SK-MEL-5 (cell line): ENCODE results near the gene ANKRD40. TPM values are rescaled to one million over a fixed set of nuclear protein-coding genes. Genes with fewer than 3 reads are reported as not detected.
A peak's percentile ranks its signal among the peaks of the same experiment; 100 is the strongest.
"Not testable (repeated sequence)": the region's sequence is repeated elsewhere in the genome, so short reads cannot be mapped to it uniquely, and the experiment has no call there.

Source experiments
- DNase-seq: peaks from one replicate; pipeline ENCODE4 v3.0.0-alpha.2; 2016; ENCODE audit warnings: low read depth, low spot score
- in situ Hi-C: cut with HindIII; loops from 2 replicates; pipeline ENCODE4 v1.10.0; 2016; ENCODE audit warnings: low sequenced_read_pairs, high pct_unique_total_duplicates, low pct_unique_long_range_greater_than_20kb
- polyA plus RNA-seq, 2 experiments: library from polyadenylated mRNA; depleted of rRNA; stranded (reverse); fragments of >200 nt; gene quantifications; 2 replicates each; pipeline ENCODE4 v1.2.3, GENCODE V29; 2015
- total RNA-seq: library from RNA; depleted of rRNA; stranded (reverse); fragments of >200 nt; shearing (Covaris generic); gene quantifications from 2 replicates; pipeline ENCODE4 v1.2.3, GENCODE V29; 2014; rRNA removed

ANKRD40 gene, protein sequence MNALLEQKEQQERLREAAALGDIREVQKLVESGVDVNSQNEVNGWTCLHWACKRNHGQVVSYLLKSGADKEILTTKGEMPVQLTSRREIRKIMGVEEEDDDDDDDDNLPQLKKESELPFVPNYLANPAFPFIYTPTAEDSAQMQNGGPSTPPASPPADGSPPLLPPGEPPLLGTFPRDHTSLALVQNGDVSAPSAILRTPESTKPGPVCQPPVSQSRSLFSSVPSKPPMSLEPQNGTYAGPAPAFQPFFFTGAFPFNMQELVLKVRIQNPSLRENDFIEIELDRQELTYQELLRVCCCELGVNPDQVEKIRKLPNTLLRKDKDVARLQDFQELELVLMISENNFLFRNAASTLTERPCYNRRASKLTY
- total RNA-seq: 49.0 and 53.4 TPM in 2 replicates
- 34.2 and 47.7 TPM in 2 replicates for polyA plus RNA-seq (2015; cell fraction: cytosol; rRNA removed)
- polyA plus RNA-seq (2015; cell fraction: nucleus; rRNA removed): 46.5 and 52.8 TPM in 2 replicates

DNA sequence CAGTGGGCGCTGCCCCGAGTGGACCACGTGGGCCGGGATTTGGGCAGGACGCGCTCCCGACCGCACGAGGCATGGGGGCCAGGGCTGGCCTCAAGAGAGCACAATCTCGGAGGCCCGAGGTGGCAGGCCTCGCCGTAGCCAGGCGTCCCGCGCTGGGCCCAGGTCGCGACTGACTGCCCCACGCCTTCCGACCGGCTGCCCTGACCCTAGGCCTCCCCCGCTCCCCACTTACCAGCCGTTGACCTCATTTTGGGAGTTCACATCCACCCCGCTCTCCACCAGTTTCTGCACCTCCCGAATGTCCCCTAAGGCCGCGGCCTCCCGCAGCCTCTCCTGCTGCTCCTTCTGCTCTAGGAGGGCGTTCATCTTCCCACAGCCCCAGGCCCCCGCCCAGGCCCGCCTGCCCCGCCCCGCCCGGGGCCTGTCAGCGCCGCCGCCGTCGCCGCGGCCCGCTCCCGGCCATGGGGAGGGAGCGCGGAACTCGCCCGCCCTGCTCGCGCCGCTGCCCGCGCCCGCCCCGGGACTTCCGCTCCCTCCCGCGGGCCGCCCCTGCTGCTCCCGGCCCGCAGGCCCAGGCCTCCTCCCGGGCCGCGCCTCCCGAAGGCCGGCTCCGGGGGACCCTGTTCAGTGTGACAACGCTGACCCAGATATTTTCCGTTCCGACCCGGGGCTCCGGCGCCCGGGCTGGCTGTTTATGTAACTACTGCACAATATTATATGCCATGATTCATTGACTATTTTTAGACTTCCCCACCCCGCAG lies at the start of gene ANKRD40:
TSS of gene ANKRD40 (minus strand) at position 626 of the 761 bp plus-strand sequence. CDS start at position 366, 260 bp downstream.
- DNase-seq: peak; percentile 89
- in situ Hi-C loops: no loop called here

DNA sequence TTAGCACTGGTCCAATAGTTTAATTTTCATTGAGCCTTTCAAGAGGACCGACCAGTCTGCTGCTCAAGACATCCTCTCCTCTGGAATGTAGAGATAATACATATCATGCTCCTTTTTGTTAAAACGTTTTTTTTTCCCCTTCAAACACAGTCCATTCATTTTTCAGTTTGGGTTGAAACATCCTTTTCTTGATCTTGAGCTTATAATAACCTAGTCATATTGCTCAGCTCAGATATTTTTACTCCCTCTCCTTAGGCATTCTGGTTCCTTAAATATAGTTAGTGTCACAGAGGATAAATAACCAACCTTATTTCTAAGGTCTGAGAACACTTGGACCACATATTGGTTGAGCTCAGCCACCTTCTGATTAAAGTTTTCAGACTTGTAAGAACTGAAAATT lies 46.8 kb upstream of the ANKRD40 start:
- in situ Hi-C loops: no loop called here
- no peak for DNase-seq

DNA sequence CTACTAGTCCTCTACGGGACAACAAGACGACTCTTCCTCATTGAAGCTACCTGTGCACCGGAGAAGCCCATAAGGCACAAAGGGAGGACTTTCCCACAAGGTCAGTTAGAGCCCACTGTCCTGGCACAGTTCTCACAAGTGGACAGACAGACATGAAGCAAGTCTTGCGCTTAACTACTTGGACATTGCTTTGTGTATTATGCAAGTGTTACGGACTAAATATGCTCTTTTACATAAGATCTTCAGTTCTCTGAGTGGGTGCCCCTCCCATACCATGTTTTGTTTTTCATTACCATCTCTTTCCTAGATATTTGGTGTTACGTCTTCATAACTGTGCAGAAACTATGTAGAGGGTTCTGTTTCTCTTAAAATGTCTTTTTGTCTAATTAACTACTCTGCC lies 41.5 kb upstream of the ANKRD40 start:
- DNase-seq: no peak
- in situ Hi-C loops: no loop called here

DNA sequence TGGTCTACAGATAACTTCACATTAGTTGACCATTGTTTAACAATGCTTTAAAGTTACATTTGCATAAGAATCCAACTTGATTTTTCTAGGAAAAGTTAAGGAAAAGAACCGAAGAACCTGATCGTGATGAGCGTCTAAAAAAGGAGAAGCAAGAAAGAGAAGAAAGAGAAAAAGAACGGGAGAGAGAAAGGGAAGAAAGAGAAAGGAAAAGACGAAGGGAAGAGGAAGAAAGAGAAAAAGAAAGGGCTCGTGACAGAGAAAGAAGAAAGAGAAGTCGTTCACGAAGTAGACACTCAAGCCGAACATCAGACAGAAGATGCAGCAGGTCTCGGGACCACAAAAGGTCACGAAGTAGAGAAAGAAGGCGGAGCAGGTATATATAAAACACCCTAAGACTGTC lies 37.9 kb upstream of the ANKRD40 start:
- in situ Hi-C loops: no loop called here
- no peak for DNase-seq

DNA sequence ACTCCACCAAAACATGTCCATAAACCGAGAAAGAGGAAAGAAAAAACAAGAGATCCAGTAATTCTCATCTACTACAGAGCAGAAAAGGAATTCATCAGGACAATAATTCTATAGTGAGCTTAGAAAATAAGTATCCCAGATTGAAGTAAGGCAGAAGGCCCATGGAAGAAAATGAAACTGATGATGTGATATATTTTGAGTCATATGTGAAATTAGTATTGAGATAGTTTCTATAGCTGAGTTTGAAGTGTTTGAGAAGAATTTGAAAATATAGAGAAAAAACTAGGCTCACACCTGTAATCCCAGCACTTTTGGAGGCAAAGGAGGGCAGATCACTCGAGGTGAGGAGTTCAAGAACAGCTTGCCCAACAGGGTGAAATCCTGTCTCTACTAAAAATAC lies 31.4 kb upstream of the ANKRD40 start:
- in situ Hi-C loops: no loop called here
- DNase-seq: no peak

- DNase-seq: no peak
- in situ Hi-C loops: no loop called here
These were observed 29.5 kb upstream of the ANKRD40 start for GRCh38 chr17:50737118-50737698.

DNA sequence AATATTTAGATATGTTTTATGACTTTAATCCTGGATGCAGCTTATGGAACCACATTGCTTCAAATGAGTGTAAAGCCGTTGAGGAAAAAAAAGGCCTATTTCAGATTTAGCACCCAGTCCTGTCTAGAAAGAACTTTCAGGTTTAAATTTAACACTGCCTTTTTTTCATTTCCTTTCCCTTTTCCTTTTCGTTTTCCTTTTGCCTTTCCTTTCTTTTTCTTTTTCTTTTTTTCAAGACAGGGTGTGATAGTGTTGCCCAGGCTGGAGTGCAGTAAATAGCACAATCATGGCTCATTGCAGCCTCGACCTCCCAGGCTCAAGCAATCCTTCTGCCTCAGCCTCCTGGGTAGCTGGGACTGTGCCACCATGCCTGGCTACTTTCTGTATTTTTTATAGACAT lies 27.6 kb upstream of the ANKRD40 start:
- in situ Hi-C loops: no loop called here
- DNase-seq: no peak

DNA sequence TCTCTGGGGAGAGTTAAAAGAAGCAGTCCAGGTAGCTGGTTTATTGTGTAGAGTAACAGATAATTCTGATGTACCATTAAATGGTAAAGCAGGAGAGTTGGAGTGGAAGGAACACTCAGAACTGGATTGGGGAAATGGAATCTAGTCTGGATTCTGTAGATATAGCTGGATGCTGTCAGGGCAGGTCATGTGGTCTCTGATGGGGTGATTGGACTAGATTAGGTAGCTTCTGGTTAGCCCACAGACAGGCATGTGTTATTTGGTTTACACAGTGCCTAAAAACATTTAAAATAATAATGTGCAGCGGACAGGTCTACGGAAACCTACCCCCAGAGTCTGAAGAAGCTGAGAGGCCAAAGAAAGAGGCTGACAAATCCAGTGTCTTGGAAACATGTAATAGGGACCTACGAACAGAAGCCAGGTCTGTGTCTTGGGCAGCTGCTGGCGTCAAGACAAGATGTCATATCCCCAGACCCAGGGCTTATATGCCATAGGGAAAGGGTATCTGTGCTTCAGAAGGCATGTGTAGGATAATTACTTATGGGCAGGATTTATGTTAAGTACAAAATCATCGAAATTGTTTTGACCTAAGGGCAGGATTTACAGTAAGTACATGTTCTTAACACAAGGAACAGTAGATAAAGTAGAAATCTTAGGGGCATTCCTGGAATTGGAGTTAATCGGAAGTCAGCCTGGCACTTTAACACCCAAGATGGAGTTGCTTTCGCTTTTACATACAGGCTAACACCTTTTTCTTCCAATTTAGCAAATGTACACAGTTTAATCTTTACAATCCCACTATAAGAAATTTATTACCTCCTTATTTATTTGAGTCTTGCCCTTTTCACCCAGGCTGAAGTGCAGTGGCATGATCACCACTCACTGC lies 24.1 kb upstream of the ANKRD40 start:
- DNase-seq: no peak
- in situ Hi-C loops: no loop called here

DNA sequence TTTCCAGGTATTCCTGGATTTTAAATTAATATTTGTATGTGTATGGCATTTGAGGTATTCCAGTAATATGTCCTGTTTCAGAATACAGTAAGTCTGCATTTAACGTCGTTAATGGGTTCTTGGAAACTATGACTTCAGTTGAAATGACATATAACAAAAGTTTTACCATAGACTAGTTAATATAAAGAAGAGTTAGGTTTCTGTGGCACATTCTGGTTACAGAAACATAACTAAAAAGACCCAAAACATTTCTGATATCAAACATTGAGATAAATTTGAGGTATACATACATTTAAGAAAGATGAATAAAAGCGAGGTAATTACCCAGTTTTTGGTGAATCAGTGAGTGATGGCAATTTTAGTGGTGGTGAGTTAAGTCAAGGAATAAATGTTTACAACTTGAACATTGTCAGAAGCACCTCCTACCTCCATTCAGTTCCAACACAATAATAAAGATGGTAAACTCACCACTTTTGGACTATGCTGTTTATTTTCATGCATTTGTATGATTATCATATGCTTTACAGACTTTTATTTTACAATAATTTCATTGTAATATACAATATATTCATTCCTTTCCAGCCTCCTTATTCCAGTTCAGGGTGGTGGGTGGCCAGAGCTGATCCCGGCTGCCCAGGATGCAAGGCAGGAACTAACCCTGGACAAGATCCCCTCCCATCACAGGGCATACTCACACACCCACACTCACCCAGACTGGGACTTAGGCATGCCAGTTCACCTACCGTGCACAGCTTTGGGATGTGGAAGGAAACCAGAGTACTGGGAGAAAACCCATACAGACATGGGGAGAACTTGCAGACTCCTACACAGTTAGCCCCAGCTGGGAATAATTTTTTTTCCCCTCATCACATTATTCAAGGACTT lies 21.4 kb upstream of the ANKRD40 start:
- in situ Hi-C loops: no loop called here
- DNase-seq: no peak

- DNase-seq: no peak
- in situ Hi-C loops: no loop called here
These were observed 20.4 kb upstream of the ANKRD40 start for GRCh38 chr17:50728112-50728429.

GRCh38 chr17:50725769-50726655 lies 18.3 kb upstream of the ANKRD40 start:
- in situ Hi-C loops: no loop called here

DNA sequence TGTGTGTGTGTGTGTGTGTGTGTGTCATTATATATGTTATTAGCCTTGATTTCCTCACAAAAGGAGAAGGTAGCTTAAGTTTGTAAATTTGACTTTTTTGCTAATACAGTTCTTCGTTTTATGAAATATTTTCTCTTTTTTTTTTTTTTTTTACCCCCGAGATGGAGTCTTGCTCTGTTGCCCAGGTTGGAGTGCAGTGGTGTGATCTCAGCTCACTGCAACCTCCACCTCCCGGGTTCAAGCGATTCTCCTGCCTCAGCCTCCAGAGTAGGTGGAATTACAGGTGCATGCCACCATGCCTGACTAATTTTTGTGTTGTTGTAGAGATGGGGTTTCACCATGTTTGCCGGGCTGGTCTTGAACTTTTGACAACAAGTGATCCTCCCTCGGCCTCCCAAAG lies 16.9 kb upstream of the ANKRD40 start:
- in situ Hi-C loops, DNase-seq: not testable (repeated sequence)

More at GRCh38 chr17:50725769-50726655, 18.3 kb upstream of the ANKRD40 start:
- DNase-seq: no peak

GRCh38 chr17:50722746-50723145 lies 15.0 kb upstream of the ANKRD40 start:
- in situ Hi-C loops: no loop called here
- DNase-seq: no peak

DNA sequence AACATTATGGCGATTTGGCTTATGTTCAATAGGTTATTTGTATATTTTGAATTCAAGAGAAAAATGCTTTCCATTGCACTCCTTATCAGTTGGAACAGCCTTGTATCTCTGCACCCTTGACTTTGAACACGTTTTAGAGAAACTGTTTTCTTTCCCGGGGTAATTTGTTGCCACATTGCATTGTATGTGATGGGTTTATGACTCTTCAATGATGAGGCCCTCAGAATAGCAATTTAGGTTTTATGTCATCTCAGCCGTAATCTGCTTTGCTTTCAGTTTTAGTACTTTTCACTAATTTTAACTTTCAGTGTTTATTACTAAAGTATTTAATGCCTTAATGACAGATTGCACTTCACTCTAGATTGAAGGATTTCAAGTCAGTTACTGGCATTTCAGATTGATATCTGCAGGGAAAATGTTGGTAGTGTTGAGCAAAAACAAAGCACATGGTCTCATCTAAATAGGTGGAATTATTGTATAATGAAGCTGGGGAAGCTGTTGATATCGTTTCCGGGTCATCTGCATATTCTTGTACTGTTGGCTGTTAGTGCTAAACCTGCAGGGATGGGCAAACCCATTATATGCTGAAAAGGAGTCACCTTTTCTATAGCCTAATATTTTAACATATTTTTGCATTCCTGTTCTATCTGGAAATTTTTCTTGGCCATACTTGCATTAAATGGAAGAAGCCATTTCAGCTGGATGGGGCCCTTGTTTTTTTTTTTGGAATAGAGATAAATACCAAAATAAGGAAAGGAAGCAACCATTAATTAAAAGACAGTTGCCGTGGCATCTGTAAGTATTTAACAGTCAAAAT lies 13.7 kb upstream of the ANKRD40 start:
- in situ Hi-C loops: no loop called here
- no peak for DNase-seq
